ENCODE data around the gene ADAMTSL4.

ADAMTSL4 gene

GRCh38 chr1:150548632-150549495 lies at the start of gene ADAMTSL4:
ADAMTSL4 (plus strand) TSS chr1:150549408; CDS start chr1:150552289, 2,881 bp downstream.
- DNase-seq, result peak; percentile 40

DNA sequence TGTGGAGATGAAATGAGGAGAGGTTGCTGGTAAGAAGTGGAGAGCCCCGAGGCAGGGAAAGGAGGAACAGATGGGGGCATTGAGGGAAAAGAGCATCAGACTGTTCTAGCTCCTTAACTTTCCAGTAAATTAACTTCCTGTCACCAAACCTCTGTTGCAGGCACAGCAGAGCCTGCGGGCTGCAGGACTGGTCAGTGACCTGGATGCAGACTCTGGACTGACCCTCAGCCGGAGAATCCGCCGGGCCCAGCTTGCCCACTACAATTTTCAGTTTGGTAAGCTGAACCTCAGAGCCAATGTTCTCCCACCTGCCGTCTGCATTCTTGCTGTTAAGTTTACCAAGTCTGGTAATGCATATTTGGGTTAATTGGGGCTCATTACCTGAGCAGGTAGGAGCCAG lies 43.8 kb upstream of the ADAMTSL4 start:
- no peak for DNase-seq

DNA sequence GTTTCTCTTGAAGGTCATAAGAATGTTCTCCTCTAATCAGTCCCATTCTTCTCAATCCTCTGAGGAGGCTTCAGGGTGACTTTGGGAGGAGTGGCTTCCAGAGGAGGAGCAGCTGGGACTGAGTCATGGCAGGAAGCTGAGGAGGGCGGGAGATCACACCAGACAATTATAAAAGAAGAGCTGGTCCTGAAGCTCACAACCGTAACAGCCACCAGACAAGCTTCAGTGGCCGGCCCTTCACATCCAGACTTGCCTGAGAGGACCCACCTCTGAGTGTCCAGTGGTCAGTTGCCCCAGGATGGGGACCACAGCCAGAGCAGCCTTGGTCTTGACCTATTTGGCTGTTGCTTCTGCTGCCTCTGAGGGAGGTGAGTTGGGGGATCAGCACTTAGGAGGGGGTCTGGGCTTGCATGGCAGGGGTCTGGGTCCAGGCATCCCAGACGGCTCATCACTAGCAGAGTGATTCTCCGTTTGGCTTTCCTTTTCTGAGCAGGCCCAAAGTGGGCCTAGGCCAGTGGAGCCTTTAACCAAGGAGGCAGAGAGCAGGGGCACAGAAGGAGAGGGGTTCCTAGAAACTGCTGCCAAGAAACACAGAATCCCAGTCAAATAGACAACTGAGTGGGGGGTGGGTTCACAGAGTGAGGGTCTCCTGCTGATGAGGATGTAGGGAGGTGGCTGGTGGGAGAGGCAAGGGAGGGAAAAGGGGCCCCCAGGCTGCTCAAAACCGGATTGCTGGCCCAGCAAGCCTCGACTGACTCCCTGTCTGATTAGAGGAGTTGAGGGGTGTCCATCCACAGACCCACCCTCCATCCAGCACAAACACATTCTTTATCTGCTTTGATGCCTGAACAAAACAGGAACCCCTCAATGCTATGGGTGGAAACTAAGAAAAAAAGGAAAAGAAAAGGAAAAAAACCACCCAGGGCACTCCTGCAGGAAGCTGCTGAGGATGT lies 41.0 kb upstream of the ADAMTSL4 start, which contains the start of gene ECM1:
TSS of gene ECM1 (plus strand) at position 198 of the 953 bp plus-strand sequence. CDS start at position 299, 101 bp downstream.
- no peak for DNase-seq

DNA sequence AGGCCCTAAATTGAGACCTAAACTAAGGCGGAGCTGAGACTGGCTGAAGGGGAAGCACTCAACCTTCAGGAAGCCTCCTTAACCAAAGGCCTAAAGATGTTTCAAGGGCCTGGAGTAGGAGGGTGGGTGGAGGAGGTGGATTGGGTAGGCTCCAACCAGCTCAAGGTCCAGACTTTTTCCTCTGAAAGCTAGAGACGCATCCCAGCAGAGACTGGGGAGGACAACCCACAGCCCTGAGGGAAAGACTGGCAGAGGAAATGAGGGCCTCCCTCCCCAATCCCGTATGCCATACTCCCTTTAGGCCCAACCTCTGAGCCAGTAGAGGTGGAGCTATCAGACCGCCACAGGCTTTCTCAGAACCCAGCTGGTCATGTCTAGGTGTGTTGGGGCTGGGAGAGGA lies 40.2 kb upstream of the ADAMTSL4 start:
- DNase-seq, result no peak

GRCh38 chr1:150511551-150511950 lies 37.7 kb upstream of the ADAMTSL4 start:
- no peak for DNase-seq

GRCh38 chr1:150511985-150512660 lies 37.1 kb upstream of the ADAMTSL4 start:
- DNase-seq, result no peak

DNA sequence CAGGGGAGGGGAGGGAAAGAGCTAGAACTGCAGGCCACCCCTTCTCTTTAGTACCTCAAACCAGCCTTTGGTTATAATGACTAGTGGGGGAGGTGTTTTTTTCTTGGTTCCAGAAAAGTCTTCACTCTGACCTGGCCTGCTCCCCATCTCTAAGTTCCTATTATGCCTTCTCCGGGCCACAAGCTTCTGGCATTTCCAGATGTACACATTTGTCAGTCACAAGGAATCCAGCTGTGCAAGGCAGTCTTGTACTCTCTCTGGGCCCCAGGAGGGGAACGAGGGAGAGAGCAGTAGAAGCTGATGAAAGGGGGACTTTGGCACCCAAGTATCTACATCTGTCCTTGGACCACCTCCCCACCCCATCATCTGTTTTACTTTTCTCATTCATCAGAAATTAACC lies 36.4 kb upstream of the ADAMTSL4 start:
- DNase-seq, result no peak

GRCh38 chr1:150513351-150513791 lies 35.8 kb upstream of the ADAMTSL4 start:
- DNase-seq, result no peak

- DNase-seq, result no peak
Measured at GRCh38 chr1:150514260-150514659, 34.9 kb upstream of the ADAMTSL4 start.

GRCh38 chr1:150514913-150515327 lies 34.3 kb upstream of the ADAMTSL4 start:
- no peak for DNase-seq

DNA sequence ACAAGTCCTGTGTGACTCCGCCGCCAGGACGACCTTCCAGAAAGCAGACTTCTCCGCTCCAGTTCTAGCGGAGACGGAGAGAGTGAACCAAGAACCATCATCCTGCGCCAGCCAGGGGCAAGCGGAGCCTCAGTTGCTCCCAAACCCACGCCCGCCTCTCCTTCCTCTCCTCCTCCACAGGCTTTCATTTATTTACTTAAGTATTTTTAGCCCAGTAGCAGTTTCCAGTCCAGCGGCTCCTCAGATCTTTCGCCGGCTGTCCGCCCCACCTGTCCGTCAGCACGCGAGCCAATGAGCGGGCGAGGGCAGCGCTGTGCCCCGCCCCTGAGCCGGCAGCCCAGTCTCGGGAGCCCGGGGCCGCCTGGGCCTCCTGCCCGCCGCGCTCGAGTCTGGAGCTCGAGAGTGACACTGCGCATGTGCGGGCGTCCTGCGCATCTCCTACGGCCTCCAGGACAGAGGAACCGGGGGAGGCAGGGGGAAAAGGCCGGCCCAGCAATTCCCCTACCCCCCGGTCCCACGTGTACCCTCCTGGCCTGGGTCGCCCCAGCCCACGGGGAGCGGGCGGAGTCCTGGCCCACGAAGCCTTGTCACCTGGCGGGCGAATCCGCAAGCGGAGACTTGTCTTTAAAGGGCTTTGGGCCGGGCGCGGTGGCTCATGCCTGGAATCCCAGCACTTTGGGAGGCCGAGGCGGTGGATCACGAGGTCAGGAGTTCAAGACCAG lies 33.7 kb upstream of the ADAMTSL4 start, which contains the start of gene FALEC:
TSS of gene FALEC (plus strand) at position 425 of the 722 bp plus-strand sequence.
- DNase-seq, result peak; percentile 93

GRCh38 chr1:150516050-150516591 lies 33.1 kb upstream of the ADAMTSL4 start:
- DNase-seq, result no peak

- DNase-seq, result no peak
Measured at GRCh38 chr1:150516616-150517015, 32.6 kb upstream of the ADAMTSL4 start.

DNA sequence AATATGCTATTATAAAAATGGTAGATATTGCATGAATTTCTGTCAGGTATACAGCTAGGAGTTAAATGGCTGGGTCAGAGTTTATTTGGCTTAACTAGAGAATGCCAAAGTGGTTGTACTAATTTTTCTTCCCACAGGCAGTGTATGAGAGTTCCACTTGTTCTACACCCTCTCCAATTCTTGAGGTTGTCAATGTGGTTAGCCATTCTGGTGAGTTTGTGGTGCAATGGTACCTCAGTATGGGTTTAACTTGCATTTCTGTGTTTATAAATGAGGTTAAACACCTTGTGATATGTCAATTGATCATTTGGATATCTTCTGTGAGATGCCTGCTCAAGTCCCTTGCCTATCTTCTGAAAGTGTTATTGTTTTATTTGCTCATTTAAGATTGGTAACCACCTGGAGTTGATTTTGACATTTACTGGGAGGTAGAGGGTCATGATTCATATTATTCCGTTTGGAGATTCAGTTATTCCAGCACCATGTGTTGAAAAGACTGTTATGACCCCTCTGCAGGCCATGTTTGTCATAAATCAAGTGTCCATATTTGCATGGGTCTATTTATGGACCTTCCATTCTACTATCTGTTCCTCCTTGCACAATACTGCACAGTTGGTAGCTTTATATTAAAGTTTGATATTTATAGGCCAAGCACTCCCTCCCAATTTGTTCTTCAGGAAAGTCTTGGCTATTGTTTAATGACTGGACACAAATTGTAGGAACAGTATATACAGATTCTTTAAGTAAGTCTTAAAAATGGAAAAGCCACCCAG lies 27.8 kb upstream of the ADAMTSL4 start:
- DNase-seq, result no peak

DNA sequence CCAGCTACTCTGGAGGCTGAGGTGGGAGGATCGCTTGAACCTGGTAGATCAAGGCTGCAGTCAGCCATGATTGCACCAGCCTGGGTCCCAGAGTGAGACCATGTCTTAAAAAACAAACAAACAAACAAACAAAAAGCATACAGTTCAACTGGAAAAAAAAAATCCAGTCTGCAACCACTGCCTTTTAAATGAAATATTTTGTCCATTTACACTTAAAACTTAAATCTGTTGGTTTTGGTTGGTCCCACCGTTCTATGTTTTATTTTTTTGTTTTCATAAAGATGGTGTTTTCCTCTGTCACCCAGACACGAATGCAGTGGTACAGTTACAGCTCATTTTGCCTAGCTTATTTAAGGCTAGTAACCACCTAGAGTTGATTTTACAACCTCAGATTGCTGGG lies 23.9 kb upstream of the ADAMTSL4 start:
- no peak for DNase-seq

GRCh38 chr1:150528196-150528595 lies 21.0 kb upstream of the ADAMTSL4 start:
- DNase-seq, result no peak

DNA sequence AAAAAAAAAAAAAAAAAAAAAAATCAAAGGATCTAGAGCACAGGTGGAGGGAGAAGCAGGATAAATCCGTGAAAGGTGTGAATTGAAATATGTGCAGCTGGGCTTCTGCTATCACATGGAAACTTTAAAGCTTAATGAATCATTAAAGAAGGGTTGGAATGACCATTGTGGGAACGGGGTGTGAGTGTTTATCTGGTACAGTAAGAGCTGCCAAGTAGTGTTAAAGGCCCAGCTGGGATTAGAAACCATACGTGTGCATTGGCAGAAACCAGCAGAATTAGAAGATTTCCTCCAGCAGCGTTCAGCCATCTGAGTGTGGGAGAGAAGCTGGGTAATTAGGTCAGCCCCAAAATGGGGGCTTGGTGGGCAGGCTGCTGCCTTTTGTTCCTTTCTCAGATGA lies 20.2 kb upstream of the ADAMTSL4 start:
- DNase-seq, result no peak

DNA sequence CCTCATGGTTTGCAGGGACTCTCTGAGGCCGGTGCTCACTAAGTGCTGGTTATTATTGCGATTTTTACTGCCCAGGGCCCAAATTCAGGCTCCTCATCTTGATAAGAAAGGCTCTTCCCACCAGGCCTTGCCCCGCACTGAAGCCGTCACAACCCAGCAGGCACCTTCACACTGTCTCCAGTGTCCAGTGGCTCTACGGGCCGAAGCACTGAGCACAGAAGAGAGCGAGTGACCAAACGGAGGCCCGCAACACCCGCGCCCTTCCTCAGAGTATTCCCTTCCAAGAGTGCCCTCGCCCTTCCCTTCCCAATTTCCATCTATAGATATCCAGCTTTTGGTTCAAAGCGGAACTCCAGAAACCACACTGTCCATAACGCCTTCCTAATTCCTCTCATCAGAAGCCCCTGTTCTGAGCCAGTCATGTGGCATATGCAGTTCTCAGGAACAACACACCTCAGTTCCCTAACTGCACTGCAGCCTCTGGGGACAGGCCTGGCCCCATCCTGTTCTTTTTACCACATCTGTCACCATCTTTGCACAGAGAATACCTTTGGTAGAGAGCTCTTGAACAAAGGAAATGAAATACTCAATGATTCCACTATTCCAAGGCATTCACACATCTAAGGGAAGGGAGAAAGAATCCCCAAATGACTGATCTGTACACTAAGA lies 18.6 kb upstream of the ADAMTSL4 start:
- no peak for DNase-seq

GRCh38 chr1:150532860-150533259 lies 16.3 kb upstream of the ADAMTSL4 start:
- DNase-seq, result no peak

- DNase-seq, result no peak
Measured at GRCh38 chr1:150534002-150534401, 15.2 kb upstream of the ADAMTSL4 start.

Measured in CD4-positive, alpha-beta T cell treated with Interleukin-12 subunit alpha and Interleukin-12 subunit beta, for 1 hour (primary cell).